HL-60/S4 treated with retinoic acid at 250 ng/mL for 4 days and 3 days (cell line): Measurements from ENCODE around the gene DOCK3.
"Not testable (repeated sequence)": the region's sequence is repeated elsewhere in the genome, so short reads cannot be mapped to it uniquely, and the experiment has no call there.

ENCODE experiments used
- in situ Hi-C: fragments of 300-500 bp; cut with MboI; formaldehyde crosslinking; loops from 2 replicates; pipeline ENCODE4 v1.7.0; 2022; ENCODE audit warnings: low sequenced_read_pairs

Gene DOCK3

GRCh38 chr3:50676031-50676705 is 1.4 kb downstream of the DOCK3 start:
- in situ Hi-C loops, result no loop called here

DNA sequence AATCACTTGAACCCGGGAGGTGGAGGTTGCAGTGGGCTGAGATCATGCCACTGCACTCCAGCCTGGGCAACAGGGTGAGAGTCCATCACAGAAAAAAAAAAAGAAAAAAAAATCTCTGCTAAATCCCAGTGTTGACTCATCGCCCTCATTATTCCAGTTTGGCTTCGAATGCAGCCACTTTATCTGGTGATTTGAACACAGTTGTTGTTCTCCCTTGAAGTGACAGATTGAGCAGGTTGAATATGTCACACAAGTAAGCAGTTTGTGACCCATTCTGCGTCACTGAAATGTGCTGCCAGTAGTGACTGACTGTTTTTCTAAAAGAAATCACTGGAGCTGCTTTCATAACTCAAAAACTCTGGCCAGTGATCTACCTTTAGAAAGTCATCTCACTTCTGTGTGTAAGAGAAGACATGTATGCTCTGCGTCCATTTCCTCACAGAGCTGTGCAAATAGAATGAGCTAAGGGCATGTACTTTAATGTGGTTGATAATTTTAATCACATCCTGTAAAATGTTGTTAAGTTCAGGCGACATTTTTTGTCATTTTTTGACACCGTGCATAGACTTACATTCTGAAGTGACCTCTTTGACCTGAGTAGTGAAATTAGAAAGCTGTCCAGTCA is 12.5 kb downstream of the DOCK3 start:
- in situ Hi-C loops, result no loop called here

DNA sequence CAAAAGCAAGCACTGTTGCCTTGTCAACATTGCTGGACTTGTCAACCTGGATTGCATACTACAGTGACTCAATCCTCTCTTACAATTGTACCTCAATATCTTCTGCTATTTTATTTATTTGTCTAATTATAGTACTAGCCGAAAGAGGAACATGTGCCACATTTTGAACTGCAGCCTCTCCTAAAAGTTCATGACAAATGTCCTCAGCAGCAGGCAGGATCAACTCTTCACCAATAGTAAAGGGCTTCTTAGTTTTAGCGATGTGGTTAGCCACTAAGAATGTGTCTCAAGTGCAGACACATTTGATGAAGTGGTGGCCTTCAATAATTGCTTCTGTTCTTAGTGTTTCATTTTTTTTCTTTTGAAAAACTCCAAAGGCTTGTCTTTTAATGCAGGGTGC is 13.2 kb downstream of the DOCK3 start:
- in situ Hi-C loops, result no loop called here

DNA sequence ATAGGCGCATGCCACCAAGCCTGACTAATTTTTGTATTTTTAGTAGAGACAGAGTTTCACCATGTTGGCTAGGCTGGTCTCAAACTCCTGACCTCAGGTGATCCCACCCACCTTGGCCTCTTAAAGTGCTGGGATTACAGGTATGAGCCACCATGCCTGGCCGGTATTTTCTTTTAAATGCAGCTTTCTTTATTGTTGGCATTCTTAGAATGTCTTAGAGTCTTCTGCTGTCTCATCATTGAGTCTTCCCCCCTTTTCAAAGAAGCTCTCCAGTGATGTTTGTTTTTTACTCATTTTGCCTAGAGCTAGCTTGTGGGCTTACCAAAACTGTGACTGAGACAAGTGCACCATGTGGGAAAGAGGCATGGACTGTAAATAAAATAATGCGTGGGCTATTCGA is 13.9 kb downstream of the DOCK3 start:
- in situ Hi-C loops, result not testable (repeated sequence)

- in situ Hi-C loops, result no loop called here
Measured at GRCh38 chr3:50689558-50689957, 14.8 kb downstream of the DOCK3 start.

DNA sequence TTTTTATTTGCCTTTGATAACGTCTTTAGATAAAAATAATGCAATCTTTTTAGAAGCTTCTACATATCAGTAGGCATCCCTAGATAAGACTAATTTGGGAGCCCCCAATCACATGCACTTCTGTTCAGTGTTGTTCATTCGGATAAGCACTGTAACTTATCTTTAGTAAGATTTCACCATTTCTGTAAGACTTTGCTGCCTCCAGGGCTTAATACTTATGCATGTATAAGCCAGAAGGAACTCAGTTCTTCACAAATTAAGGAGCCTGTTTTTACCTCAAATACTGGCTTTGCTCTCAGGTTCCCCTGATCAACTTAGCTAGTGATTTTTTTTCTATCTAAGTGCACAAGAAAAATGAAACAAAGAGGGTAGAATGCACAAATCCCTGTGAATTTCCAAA is 20.3 kb downstream of the DOCK3 start:
- in situ Hi-C loops, result no loop called here

DNA sequence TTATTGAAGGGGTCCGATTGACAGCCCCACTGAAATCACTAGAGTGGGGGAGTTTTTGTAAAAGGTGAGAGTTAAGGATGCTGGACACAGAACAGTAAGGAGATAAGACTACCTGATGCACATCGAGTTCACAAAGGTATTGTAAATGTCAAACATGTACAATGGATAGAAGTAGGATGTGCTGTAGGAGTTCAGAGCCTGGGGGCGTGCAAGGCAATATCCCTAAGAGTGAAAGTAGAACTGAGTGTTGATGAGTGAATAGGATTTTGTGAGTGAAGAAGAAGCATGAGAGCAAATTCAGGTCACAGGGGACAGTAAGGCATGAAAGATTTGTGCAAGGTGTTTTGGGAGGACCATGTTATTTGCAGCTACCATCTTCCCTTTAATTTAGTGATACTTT is 21.5 kb downstream of the DOCK3 start:
- in situ Hi-C loops, result no loop called here

DNA sequence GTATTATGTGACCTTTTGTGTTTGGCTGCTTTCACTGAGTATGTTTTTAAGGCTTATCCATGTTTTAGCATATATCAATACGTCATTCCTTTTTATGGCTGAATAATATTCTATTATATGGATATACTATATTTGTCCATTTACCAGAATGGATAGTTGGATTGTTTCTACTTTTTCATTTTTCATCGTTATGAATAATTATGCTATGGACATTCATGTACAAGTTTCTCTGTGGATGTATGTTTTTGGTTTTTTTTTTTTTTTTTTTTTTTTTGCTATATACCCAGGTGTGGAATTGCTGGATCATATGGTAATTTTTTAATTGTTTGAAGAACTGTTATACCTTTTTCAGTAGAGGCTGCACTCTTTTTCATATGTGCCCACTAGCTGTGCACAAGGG is 23.5 kb downstream of the DOCK3 start:
- in situ Hi-C loops, result no loop called here

DNA sequence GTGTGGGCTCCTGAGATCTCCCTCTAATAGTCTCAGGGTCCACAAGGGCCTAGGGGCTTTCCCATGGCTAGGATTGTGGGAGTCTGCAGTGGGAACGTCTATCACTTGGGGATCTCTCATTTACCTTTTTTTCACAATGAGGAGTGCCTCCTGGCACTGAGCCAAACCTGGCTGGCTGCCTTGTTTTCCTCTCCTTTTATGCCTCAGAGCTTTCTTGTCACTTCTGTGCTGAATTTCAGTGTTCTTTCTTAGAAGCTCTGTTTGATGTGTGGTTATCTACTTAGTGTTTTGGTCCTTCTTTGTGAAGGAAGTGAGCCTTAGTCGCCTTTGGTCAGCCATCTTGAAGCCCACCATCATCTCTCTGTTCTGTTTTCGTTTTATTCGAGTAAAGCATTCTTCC is 33.9 kb downstream of the DOCK3 start:
- in situ Hi-C loops, result no loop called here

DNA sequence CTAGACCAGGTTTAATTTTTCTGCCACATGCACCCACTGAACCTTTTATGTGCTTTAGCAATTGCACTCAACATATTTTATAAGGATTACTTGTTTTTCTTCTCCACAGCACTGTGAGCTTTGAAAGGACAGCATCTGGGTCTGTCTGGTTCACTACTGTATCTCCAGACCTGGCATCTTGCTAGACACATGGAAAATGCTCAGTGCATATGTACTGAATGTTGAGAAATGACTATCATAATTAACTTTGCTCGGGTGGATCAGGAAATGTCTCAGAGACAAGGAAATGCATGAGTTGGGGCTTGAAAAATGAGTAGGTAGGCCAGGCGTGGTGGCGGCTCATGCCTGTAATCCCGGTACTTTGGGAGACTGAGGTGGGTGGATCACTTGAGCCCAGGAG is 40.2 kb downstream of the DOCK3 start:
- in situ Hi-C loops, result no loop called here

- in situ Hi-C loops, result no loop called here
Measured at GRCh38 chr3:50724831-50725230, 50.1 kb downstream of the DOCK3 start.

DNA sequence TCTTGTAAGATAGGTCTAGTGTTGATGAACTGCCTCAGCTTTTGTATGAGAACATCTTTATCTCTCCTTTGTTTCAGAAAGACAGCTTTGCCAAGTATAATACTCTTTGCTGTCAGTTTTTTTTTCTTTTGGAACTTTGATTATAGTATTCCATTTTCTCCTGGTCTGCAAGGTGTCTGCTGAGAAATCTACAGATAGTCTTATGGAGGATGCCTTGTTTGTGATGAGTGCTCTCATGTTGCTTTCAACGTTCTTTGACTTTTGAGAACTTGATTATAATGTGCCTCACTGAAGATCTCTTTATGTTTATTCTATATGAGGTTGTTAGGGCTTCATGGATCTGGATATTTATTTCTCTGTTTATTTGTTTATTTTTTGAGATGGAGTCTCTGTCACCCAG is 60.3 kb downstream of the DOCK3 start:
- in situ Hi-C loops, result no loop called here

DNA sequence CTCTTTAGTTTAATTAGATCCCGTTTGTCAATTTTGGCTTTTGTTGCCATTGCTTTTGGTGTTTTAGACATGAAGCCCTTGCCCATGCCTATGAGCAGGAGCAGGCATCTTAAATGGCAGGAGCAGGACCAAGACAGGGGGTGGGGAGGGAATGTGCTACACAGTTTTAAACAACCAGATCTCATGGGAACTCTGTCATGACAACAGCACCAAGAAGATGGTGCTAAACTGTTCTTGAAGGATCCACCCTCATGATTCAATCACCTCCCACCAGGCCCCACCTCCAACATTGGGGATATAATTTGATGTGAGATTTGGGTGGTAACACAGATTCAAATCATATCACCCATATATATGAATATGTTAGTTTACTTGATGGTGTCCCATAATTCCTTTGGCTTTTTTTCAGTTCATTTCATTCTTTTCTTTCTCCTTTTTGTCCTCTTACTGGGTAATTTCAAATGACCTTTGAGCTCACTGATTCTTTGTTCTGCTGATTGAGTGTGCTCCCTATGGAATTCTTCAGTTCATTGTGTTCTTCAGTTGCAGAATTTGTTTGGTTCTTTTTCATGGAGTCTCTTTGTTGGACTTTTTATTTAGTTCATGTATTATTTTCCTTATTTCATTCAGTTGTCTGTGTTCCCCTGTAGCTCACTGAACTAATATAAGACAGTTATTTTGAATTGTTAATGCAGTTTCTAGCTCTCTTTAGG is 62.6 kb downstream of the DOCK3 start:
- in situ Hi-C loops, result no loop called here

- in situ Hi-C loops, result no loop called here
Measured at GRCh38 chr3:50737906-50738598, 63.3 kb downstream of the DOCK3 start.

- in situ Hi-C loops, result no loop called here
Measured at GRCh38 chr3:50743643-50744042, 68.9 kb downstream of the DOCK3 start.

DNA sequence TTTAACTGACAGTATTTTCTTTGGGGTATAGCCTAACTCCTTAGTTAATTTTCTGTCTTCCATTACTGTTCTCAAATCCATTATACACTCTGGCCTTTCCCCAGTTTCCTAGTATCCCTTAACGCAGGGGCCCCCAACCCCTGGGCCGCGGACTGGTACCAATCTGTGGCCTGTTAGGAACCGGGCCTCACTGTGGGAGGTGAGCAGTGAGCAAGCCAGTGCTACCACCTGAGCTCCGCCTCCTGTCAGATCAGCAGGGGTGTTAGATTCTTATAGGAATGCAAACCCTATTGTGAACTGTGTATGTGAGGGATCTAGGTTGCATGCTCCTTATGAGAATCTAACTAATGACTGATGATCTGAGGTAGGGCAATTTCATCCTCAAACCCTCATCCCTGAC is 75.1 kb downstream of the DOCK3 start:
- in situ Hi-C loops, result no loop called here

DNA sequence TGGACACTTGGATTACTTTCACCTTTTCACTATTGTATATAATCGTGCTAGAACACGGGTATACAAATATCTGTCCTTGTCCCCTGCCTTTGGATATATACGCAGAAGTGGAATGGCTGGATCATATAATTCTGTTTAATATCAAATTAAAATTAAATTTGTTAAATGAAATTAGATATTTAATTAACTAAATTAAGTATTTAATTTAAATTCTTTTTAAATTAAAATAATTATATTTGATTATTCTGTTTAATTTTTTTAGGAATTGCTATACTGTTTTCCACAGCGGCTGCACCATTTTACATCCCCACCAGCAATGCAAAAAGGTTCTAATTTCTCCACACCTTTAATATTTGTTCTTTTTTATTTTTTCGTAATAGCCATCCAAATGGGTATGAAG is 84.3 kb downstream of the DOCK3 start:
- in situ Hi-C loops, result no loop called here

GRCh38 chr3:50777680-50778079 is 103.0 kb downstream of the DOCK3 start:
- in situ Hi-C loops, result no loop called here

GRCh38 chr3:50781766-50782165 is 107.0 kb downstream of the DOCK3 start:
- in situ Hi-C loops, result not testable (repeated sequence)

GRCh38 chr3:50786631-50787030 is 111.9 kb downstream of the DOCK3 start:
- in situ Hi-C loops, result no loop called here

DNA sequence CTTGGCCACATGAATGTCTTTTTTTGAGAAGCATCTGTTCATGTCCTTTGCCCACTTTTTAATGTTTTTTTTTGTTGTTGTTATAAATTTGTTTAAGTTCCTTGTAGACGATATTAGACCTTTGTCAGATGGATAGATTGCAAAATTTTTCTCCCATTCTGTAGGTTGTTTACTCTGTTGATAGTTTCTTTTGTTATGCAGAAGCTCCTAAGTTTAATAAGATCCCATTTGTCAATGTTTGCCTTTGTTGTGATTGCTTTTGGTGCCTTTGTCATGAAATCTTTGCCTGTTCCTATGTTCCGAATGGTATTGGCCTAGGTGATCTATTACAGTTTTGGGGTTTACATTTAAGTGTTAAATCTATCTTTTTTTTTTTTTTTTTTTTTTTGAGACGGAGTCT is 116.2 kb downstream of the DOCK3 start:
- in situ Hi-C loops, result not testable (repeated sequence)

DNA sequence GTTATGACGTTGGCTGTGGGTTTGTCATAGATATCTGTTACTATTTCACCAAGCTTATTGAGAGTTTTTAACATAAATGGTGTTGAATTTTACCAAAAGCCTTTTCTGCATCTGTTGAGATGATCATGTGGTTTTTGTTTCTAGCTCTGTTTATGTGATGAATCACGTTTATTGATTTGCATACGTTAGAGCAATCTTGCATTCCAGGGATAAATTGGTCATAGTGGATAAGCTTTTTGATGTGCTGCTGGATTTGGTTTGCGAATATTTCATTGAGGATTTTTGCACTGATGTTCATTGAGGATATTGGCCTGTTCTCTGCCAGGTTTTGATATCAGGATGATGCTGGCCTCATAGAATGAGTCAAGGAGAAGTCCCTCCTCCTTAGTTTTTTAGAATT is 117.8 kb downstream of the DOCK3 start:
- in situ Hi-C loops, result no loop called here
